IMR-90 (cell line): Measurements from ENCODE around the gene KAZALD1. TPM values are rescaled to one million over a fixed set of nuclear protein-coding genes. Genes with fewer than 3 reads are reported as not detected.

Experiments
- ATAC-seq: fragments of 200-7000 bp; cut with Tn5 transposase; 2 replicates; pipeline ENCODE4 v1.9.1; 2020; ENCODE audit warnings: low read depth, mild to moderate bottlenecking, moderate library complexity
- BruUV-seq: library from RNA; stranded (reverse); fragments of 400-500 nt; replicated peaks from 2 replicates; lab custom pipeline; 2021; lab: Mats Ljungman, UMichigan
- CTCF ChIA-PET: fragments of 300-600 bp; formaldehyde crosslinking; extraction: SDS; loops from one replicate; lab custom pipeline; 2021; ENCODE audit warnings: antibody characterized with exemption; lab: Yijun Ruan, JAX
- POLR2A ChIA-PET: fragments of 300-600 bp; sonication (Branson Sonifier 250); formaldehyde crosslinking; loops from one replicate; lab custom pipeline; 2022; ENCODE audit warnings: antibody characterized with exemption; ENCODE audit not compliant: unreplicated experiment; lab: Charles Lee
- DNase-seq: peaks from one replicate; pipeline ENCODE4 v3.0.0; 2013
- H2AFZ ChIP-seq: replicated peaks from 2 replicates; pipeline ENCODE3; 2013; ENCODE audit warnings: low read length, mild to moderate bottlenecking; ENCODE audit not compliant: poor library complexity
- H2AK5ac ChIP-seq: 2 replicates; pipeline ENCODE4 v1.6.1; 2013; ENCODE audit warnings: low read depth, low read length, inconsistent platforms
- H2AK9ac ChIP-seq: replicated peaks from 2 replicates; pipeline ENCODE3; 2013; ENCODE audit warnings: mild to moderate bottlenecking, low read depth, low read length, moderate library complexity; ENCODE audit not compliant: poor library complexity
- H2BK120ac ChIP-seq: 2 replicates; pipeline ENCODE4 v1.6.1; 2013; ENCODE audit warnings: low read depth, low read length, inconsistent platforms
- H2BK15ac ChIP-seq: 3 replicates; pipeline ENCODE4 v1.6.1; 2013; ENCODE audit warnings: low read depth, low read length, inconsistent platforms
- H2BK20ac ChIP-seq: 2 replicates; pipeline ENCODE4 v1.6.1; 2013; ENCODE audit warnings: low read depth, mild to moderate bottlenecking, inconsistent platforms, low read length, moderate library complexity
- H2BK5ac ChIP-seq: 2 replicates; pipeline ENCODE4 v1.6.1; 2013; ENCODE audit warnings: mild to moderate bottlenecking, low read depth, low read length, inconsistent platforms; ENCODE audit not compliant: poor library complexity, severe bottlenecking
- H3K14ac ChIP-seq: replicated peaks from 2 replicates; pipeline ENCODE4 v1.6.1; 2013; ENCODE audit warnings: low read depth, low read length, inconsistent platforms
- H3K18ac ChIP-seq: 2 replicates; pipeline ENCODE4 v1.6.1; 2013; ENCODE audit warnings: low read depth, low read length, control low read depth
- H3K23ac ChIP-seq: 2 replicates; pipeline ENCODE4 v1.6.1; 2013; ENCODE audit warnings: low read depth, low read length, inconsistent platforms
- H3K27ac ChIP-seq: 2 replicates; pipeline ENCODE4 v1.5.1; 2013; ENCODE audit warnings: mild to moderate bottlenecking, control low read depth, low read length; ENCODE audit not compliant: insufficient read depth
- H3K27me3 ChIP-seq: 2 replicates; pipeline ENCODE4 v1.6.1; 2013; ENCODE audit warnings: low read length; ENCODE audit not compliant: control insufficient read depth, insufficient read depth
- H3K36me3 ChIP-seq: 2 replicates; pipeline ENCODE4 v1.6.1; 2013; ENCODE audit warnings: low read length, mixed read lengths; ENCODE audit not compliant: control insufficient read depth, insufficient read depth
- H3K4ac ChIP-seq: 2 replicates; pipeline ENCODE4 v1.6.1; 2013; ENCODE audit warnings: low read depth, low read length, inconsistent platforms
- H3K4me1 ChIP-seq: 2 replicates; pipeline ENCODE4 v1.6.1; 2013; ENCODE audit warnings: low read length, mixed read lengths; ENCODE audit not compliant: control insufficient read depth, insufficient read depth
- H3K4me2 ChIP-seq: 2 replicates; pipeline ENCODE4 v1.6.1; 2013; ENCODE audit warnings: low read depth, mild to moderate bottlenecking, control low read depth, low read length, moderate library complexity
- H3K4me3 ChIP-seq: 2 replicates; pipeline ENCODE4 v1.5.1; 2013; ENCODE audit warnings: low read depth, mild to moderate bottlenecking, control low read depth, low read length, moderate library complexity; ENCODE audit not compliant: insufficient read depth
- H3K56ac ChIP-seq: 2 replicates; pipeline ENCODE4 v1.6.1; 2013; ENCODE audit warnings: low read length, inconsistent platforms; ENCODE audit not compliant: insufficient read depth; ENCODE audit errors: extremely low read depth
- H3K79me1 ChIP-seq, 2 experiments: 2 replicates each; pipeline ENCODE4 v1.6.1; 2013; ENCODE audit warnings: low read length in 2 of 2, inconsistent platforms in 1 of 2, low read depth in 1 of 2
- H3K9ac ChIP-seq: 2 replicates; pipeline ENCODE4 v1.6.1; 2013; ENCODE audit warnings: low read depth, low read length, control low read depth
- H3K9me1 ChIP-seq: 2 replicates; pipeline ENCODE4 v1.6.1; 2013; ENCODE audit warnings: low read length, inconsistent platforms; ENCODE audit not compliant: insufficient read depth
- H3K9me3 ChIP-seq: 2 replicates; pipeline ENCODE4 v1.6.1; 2013; ENCODE audit warnings: low read length; ENCODE audit not compliant: control insufficient read depth, insufficient read depth
- H4K20me1 ChIP-seq: 2 replicates; pipeline ENCODE4 v1.6.1; 2013; ENCODE audit warnings: low read length, inconsistent platforms; ENCODE audit not compliant: insufficient read depth
- H4K5ac ChIP-seq: 2 replicates; pipeline ENCODE4 v1.6.1; 2013; ENCODE audit warnings: mild to moderate bottlenecking, low read depth, low read length, control low read depth
- H4K8ac ChIP-seq, 2 experiments: 2 replicates each; pipeline ENCODE4 v1.6.1; 2013; ENCODE audit warnings: low read depth in 2 of 2, low read length in 2 of 2, control low read depth in 1 of 2, inconsistent platforms in 1 of 2
- H4K91ac ChIP-seq: 2 replicates; pipeline ENCODE4 v1.6.1; 2013; ENCODE audit warnings: low read depth, low read length, inconsistent platforms; ENCODE audit not compliant: insufficient read depth
- BHLHE40 ChIP-seq: fragments of 150-350 bp; IDR thresholded peaks from 2 replicates; pipeline ENCODE4 v1.6.1; 2016; ENCODE audit warnings: mild to moderate bottlenecking, low read depth, low read length
- CEBPB ChIP-seq: IDR thresholded peaks from 2 replicates; pipeline ENCODE4 v1.6.1; 2012; ENCODE audit warnings: low read depth, low read length, improper control_type of control experiment
- CHD1 ChIP-seq: IDR thresholded peaks from 2 replicates; pipeline ENCODE4 v1.6.1; 2012; ENCODE audit warnings: low read depth, low read length, improper control_type of control experiment
- FOS ChIP-seq: fragments of 150-350 bp; IDR thresholded peaks from 2 replicates; pipeline ENCODE4 v1.6.1; 2016; ENCODE audit warnings: low read depth, low read length
- MAFK ChIP-seq: IDR thresholded peaks from 2 replicates; pipeline ENCODE4 v1.6.1; 2012; ENCODE audit warnings: low read depth, low read length, improper control_type of control experiment
- MAZ ChIP-seq: IDR thresholded peaks from 2 replicates; pipeline ENCODE4 v1.6.1; 2012; ENCODE audit warnings: low read depth, mild to moderate bottlenecking, low read length, improper control_type of control experiment, moderate library complexity, borderline replicate concordance
- MXI1 ChIP-seq: IDR thresholded peaks from 2 replicates; pipeline ENCODE4 v1.6.1; 2012; ENCODE audit warnings: low read depth, mild to moderate bottlenecking, low read length, moderate library complexity, borderline replicate concordance
- NFE2L2 ChIP-seq: fragments of 150-350 bp; IDR thresholded peaks from 2 replicates; pipeline ENCODE4 v1.6.1; 2016; ENCODE audit warnings: low read depth, mild to moderate bottlenecking, low read length
- POLR2A ChIP-seq: IDR thresholded peaks from 2 replicates; pipeline ENCODE4 v1.6.1; 2012; ENCODE audit warnings: mild to moderate bottlenecking, low read depth, low read length
- RAD21 ChIP-seq: IDR thresholded peaks from 2 replicates; pipeline ENCODE4 v1.6.1; 2012; ENCODE audit warnings: low read length, improper control_type of control experiment
- RCOR1 ChIP-seq: IDR thresholded peaks from 2 replicates; pipeline ENCODE4 v1.6.1; 2012; ENCODE audit warnings: mild to moderate bottlenecking, low read length, improper control_type of control experiment; ENCODE audit not compliant: insufficient replicate concordance
- RFX5 ChIP-seq: IDR thresholded peaks from 2 replicates; pipeline ENCODE4 v1.8.0; 2012; ENCODE audit warnings: low read depth, mild to moderate bottlenecking, low read length, moderate library complexity
- SMC3 ChIP-seq: fragments of 150-350 bp; IDR thresholded peaks from 2 replicates; pipeline ENCODE4 v1.6.1; 2016; ENCODE audit warnings: low read depth, mild to moderate bottlenecking, antibody characterized with exemption, low read length, moderate library complexity
- WGBS, 2 experiments: methylation state at CpG; one replicate each; pipeline versions ENCODE4 v1.1.5 to v1.1.7; 2013; ENCODE audit warnings: missing lambda C conversion rate in 2 of 2; ENCODE audit not compliant: insufficient read length in 1 of 2; ENCODE audit errors: extremely low coverage in 2 of 2; 5-methylcytosine and 5-hydroxymethylcytosine counted together
- dilution Hi-C: fragments of 300-500 bp; cut with HindIII; formaldehyde crosslinking; loops from one replicate; pipeline ENCODE4 v1.14.3; 2018; ENCODE audit warnings: low sequenced_read_pairs; ENCODE audit not compliant: unreplicated experiment
- in situ Hi-C: fragments of 300-500 bp; cut with MboI; formaldehyde crosslinking; loops from 3 replicates; pipeline ENCODE4 v1.14.3; 2019; ENCODE audit warnings: low sequenced_read_pairs, inconsistent platforms, mixed read lengths
- intact Hi-C: fragments of 100-400 bp; cut with micrococcal nuclease; formaldehyde crosslinking; loops from 2 replicates; pipeline ENCODE4 v1.10.0; 2022
- polyA plus RNA-seq, 3 experiments: library from polyadenylated mRNA; depleted of rRNA; stranded (reverse); fragments of >200 nt; gene quantifications; 2 replicates each; pipeline ENCODE4 v1.2.3, GENCODE V29; 2012; ENCODE audit warnings: low replicate concordance in 1 of 3
- total RNA-seq: library from RNA; depleted of rRNA; stranded (reverse); fragments of >200 nt; gene quantifications from 2 replicates; pipeline ENCODE4 v1.2.3, GENCODE V29; 2012
- TF ChIP-seq, protein P1 (sequence below): fragments of 150-350 bp; IDR thresholded peaks from 2 replicates; pipeline ENCODE4 v1.6.1; 2016; ENCODE audit warnings: low read depth, mild to moderate bottlenecking, low read length, moderate library complexity, borderline replicate concordance
- TF ChIP-seq, protein P2 (sequence below): fragments of 150-350 bp; IDR thresholded peaks from 2 replicates; pipeline ENCODE4 v1.6.1; 2017; ENCODE audit warnings: mild to moderate bottlenecking, antibody characterized with exemption, low read length, low read depth
- TF ChIP-seq, protein P3 (sequence below): conservative IDR thresholded peaks from 2 replicates; pipeline ENCODE4 v1.5.1; 2012; ENCODE audit warnings: mild to moderate bottlenecking, low read depth, low read length, improper control_type of control experiment

KAZALD1 gene
- total and polyA plus RNA-seq, 2 of the 4 experiments (the other 2 are of a cell fraction), result 9.1 to 18.6 TPM

DNA sequence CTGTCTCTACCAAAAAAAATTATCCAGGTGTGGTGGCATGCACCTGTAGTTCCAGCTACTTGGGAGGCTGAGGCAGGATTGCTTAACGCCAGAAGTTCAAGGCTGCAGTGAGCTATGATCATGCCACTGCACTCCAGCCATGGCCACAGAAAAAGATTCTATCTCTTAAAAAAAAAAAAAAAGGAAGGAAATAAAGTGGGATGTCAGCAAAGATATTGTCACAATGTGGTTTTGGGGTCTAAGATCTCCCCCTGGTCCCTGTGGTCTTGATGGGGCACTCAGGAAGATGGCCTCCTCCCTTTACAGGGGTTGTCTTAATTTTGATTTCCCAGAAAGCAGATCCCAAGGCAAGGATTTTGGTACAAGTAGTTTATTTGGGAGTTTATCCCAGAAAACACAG, 7.4 kb upstream of the KAZALD1 start:
- ChIA-PET POLR2A (no interaction called here), CTCF (interaction anchor here (1.8 kb wide), 1 partner anchor 12 kb away, joined by 5 read pairs; no protein-coding TSS in a partner anchor)
- Histone ChIP-seq H3K27ac (no peak overlapping the region), H2BK20ac (no peak overlapping the region), H3K9me3 (no peaks in the 10 kb centered on the region), H3K4ac (no peak overlapping the region), H3K79me1 (peaks cover 4 to 22% of the 10 kb centered on the region in 2 experiments), H3K4me1 (peaks cover 10% of the 10 kb centered on the region), H3K4me2 (no peak overlapping the region), H3K56ac (no peak overlapping the region), H3K9me1 (no peaks in the 10 kb centered on the region), H2AK9ac (no peak overlapping the region), H3K36me3 (no peaks in the 10 kb centered on the region), H4K91ac (no peak overlapping the region), H3K18ac (no peak overlapping the region), H4K20me1 (no peaks in the 10 kb centered on the region), H3K14ac (no peak overlapping the region), H2BK120ac (no peak overlapping the region), H3K23ac (no peak overlapping the region), H3K9ac (no peak overlapping the region), H2BK5ac (no peak overlapping the region), H2AFZ (no peak overlapping the region), H4K5ac (no peak overlapping the region), H2BK15ac (no peak overlapping the region), H2AK5ac (no peak overlapping the region), H3K27me3 (peaks cover 6% of the 10 kb centered on the region), H3K4me3 (no peak overlapping the region), H4K8ac (no peak overlapping the region)
- DNase-seq (no peak), ATAC-seq (no peak)
- in situ Hi-C loops (no loop called here), dilution Hi-C loops (no loop called here), intact Hi-C loops (no loop called here)
- WGBS, 2 experiments, result no CpG with 5 or more reads among the region's 1 CpG
- no TSS peak for BruUV-seq
- no peak for TF ChIP-seq MAFK
- TF ChIP-seq, protein P1, sequence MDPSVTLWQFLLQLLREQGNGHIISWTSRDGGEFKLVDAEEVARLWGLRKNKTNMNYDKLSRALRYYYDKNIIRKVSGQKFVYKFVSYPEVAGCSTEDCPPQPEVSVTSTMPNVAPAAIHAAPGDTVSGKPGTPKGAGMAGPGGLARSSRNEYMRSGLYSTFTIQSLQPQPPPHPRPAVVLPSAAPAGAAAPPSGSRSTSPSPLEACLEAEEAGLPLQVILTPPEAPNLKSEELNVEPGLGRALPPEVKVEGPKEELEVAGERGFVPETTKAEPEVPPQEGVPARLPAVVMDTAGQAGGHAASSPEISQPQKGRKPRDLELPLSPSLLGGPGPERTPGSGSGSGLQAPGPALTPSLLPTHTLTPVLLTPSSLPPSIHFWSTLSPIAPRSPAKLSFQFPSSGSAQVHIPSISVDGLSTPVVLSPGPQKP, result no peak
- TF ChIP-seq, protein P2, sequence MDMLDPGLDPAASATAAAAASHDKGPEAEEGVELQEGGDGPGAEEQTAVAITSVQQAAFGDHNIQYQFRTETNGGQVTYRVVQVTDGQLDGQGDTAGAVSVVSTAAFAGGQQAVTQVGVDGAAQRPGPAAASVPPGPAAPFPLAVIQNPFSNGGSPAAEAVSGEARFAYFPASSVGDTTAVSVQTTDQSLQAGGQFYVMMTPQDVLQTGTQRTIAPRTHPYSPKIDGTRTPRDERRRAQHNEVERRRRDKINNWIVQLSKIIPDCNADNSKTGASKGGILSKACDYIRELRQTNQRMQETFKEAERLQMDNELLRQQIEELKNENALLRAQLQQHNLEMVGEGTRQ, result no peak
- TF ChIP-seq RFX5, result no peak
- no peak for TF ChIP-seq RAD21
- no peak for TF ChIP-seq FOS
- no peak for TF ChIP-seq NFE2L2
- TF ChIP-seq CHD1, result no peak
- no peak for TF ChIP-seq POLR2A
- no peak for TF ChIP-seq RCOR1
- no peak for TF ChIP-seq CEBPB
- TF ChIP-seq MAZ, result no peak
- no peak for TF ChIP-seq BHLHE40
- TF ChIP-seq MXI1, result no peak
- TF ChIP-seq, protein P3, sequence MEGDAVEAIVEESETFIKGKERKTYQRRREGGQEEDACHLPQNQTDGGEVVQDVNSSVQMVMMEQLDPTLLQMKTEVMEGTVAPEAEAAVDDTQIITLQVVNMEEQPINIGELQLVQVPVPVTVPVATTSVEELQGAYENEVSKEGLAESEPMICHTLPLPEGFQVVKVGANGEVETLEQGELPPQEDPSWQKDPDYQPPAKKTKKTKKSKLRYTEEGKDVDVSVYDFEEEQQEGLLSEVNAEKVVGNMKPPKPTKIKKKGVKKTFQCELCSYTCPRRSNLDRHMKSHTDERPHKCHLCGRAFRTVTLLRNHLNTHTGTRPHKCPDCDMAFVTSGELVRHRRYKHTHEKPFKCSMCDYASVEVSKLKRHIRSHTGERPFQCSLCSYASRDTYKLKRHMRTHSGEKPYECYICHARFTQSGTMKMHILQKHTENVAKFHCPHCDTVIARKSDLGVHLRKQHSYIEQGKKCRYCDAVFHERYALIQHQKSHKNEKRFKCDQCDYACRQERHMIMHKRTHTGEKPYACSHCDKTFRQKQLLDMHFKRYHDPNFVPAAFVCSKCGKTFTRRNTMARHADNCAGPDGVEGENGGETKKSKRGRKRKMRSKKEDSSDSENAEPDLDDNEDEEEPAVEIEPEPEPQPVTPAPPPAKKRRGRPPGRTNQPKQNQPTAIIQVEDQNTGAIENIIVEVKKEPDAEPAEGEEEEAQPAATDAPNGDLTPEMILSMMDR, result no peak
- no peak for TF ChIP-seq SMC3
